Stomach (tissue), 4 donors: ENCODE measurements around the gene TMTC1.

ENCODE experiments used
- EP300 ChIP-seq: sonication (generic); formaldehyde crosslinking; IDR thresholded peaks from one replicate; pipeline ENCODE4 v1.6.1; 2017; ENCODE audit warnings: antibody characterized with exemption
- POLR2A ChIP-seq, 4 donors: fragments of 450-650 bp; IDR thresholded peaks; one replicate each; pipeline ENCODE4 v1.6.1; 2016; ENCODE audit warnings: antibody characterized with exemption in 4 of 4, control low read depth in 2 of 4, mild to moderate bottlenecking in 1 of 4, moderate library complexity in 1 of 4
- POLR2AphosphoS5 ChIP-seq, 3 donors: sonication (generic); formaldehyde crosslinking; IDR thresholded peaks; one replicate each; pipeline ENCODE4 v1.6.1; 2016; ENCODE audit warnings: antibody characterized with exemption in 3 of 3
- TF ChIP-seq, protein P1 (sequence below), 7 experiments: fragments of 450-650 bp in 4 of 7; fragments of 200-600 bp in 3 of 7; sonication (generic) in 3 of 7; IDR thresholded peaks; one replicate each; pipeline ENCODE4 v1.5.1; 2016 to 2019; ENCODE audit warnings: antibody characterized with exemption in 7 of 7, control low read depth in 2 of 7, mild to moderate bottlenecking in 1 of 7

DNA sequence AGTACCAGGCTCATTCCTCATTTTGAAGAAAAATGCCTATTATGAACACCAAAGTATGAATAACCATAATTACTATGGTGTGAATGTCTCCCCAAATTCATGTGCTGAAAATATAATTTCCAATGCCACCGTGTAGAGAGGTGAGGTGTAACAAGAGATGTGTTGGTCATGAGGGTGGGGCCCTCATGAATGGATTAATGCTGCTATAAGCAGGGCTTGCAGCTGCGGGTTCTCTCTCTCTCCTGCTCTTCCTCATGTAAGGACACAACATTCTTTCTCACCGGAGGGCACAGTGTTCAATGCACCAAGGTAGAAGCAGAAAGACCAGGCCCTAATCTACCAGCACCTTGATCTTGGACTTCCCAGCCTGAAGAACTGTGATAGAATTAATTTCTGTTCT lies 70.0 kb downstream of the TMTC1 start:
- no peak for TF ChIP-seq POLR2A (IDR thresholded peaks at IDR 0.05)
- TF ChIP-seq, protein P1, sequence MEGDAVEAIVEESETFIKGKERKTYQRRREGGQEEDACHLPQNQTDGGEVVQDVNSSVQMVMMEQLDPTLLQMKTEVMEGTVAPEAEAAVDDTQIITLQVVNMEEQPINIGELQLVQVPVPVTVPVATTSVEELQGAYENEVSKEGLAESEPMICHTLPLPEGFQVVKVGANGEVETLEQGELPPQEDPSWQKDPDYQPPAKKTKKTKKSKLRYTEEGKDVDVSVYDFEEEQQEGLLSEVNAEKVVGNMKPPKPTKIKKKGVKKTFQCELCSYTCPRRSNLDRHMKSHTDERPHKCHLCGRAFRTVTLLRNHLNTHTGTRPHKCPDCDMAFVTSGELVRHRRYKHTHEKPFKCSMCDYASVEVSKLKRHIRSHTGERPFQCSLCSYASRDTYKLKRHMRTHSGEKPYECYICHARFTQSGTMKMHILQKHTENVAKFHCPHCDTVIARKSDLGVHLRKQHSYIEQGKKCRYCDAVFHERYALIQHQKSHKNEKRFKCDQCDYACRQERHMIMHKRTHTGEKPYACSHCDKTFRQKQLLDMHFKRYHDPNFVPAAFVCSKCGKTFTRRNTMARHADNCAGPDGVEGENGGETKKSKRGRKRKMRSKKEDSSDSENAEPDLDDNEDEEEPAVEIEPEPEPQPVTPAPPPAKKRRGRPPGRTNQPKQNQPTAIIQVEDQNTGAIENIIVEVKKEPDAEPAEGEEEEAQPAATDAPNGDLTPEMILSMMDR (IDR thresholded peaks at IDR 0.05), result no peak
- no peak for TF ChIP-seq EP300
- TF ChIP-seq POLR2AphosphoS5 (IDR thresholded peaks at IDR 0.05), result no peak
